NCI-H748 (cell line): Measurements from ENCODE around the gene PSTPIP1.

Experiments
- DNase-seq: peaks from one replicate; lab custom pipeline; 2025; ENCODE audit not compliant: unreplicated experiment; lab: John Stamatoyannopoulos, UW

The PSTPIP1 gene

GRCh38 chr15:77030048-77030927 lies 35.4 kb downstream of the PSTPIP1 start:
- DNase-seq = no peak

- no peak for DNase-seq
Observed at GRCh38 chr15:77030928-77031375, 36.0 kb downstream of the PSTPIP1 start.

GRCh38 chr15:77031376-77032050 lies 36.6 kb downstream of the PSTPIP1 start:
- DNase-seq = peak; percentile 14

GRCh38 chr15:77032052-77032646 lies 37.2 kb downstream of the PSTPIP1 start:
- DNase-seq = no peak

- DNase-seq = no peak
Observed at GRCh38 chr15:77032647-77033416, 37.9 kb downstream of the PSTPIP1 start.

- DNase-seq = no peak
Observed at GRCh38 chr15:77033417-77033728, 38.4 kb downstream of the PSTPIP1 start.

GRCh38 chr15:77033729-77034671 lies 39.1 kb downstream of the PSTPIP1 start:
- DNase-seq = no peak

- peak; percentile 14 for DNase-seq
Observed at GRCh38 chr15:77034695-77035489, 40.0 kb downstream of the PSTPIP1 start.

- DNase-seq = no peak
Observed at GRCh38 chr15:77035584-77035983, 40.7 kb downstream of the PSTPIP1 start.

- DNase-seq = no peak
Observed at GRCh38 chr15:77035999-77036471, 41.1 kb downstream of the PSTPIP1 start.

GRCh38 chr15:77036537-77037387 lies 41.8 kb downstream of the PSTPIP1 start:
- DNase-seq = no peak

GRCh38 chr15:77037388-77038209 lies 42.7 kb downstream of the PSTPIP1 start:
- no peak for DNase-seq

- DNase-seq = peak; percentile 8
Observed at GRCh38 chr15:77038312-77039216, 43.6 kb downstream of the PSTPIP1 start.

- DNase-seq = no peak
Observed at GRCh38 chr15:77039217-77039533, 44.2 kb downstream of the PSTPIP1 start.

- no peak for DNase-seq
Observed at GRCh38 chr15:77039848-77040247, 44.9 kb downstream of the PSTPIP1 start.

GRCh38 chr15:77040673-77041072 lies 45.7 kb downstream of the PSTPIP1 start:
- DNase-seq = no peak
